ENCODE measurements around the gene FIGNL1.

GRCh38 chr7:50461695-50462094 lies 11.5 kb upstream of the FIGNL1 start:
- TF ChIP-seq EZH2 (IDR thresholded peaks at IDR 0.05), result no peak
- TF ChIP-seq CTCF (IDR thresholded peaks at IDR 0.05), result no peak
